NCI-H345 treated with DMSO at 0.1 percent for 48 hours (cell line): ENCODE measurements around the gene MUC6.

Experiments used
- DNase-seq: peaks from one replicate; lab custom pipeline; 2025; ENCODE audit not compliant: unreplicated experiment; lab: John Stamatoyannopoulos, UW

Gene MUC6

GRCh38 chr11:1051356-1052132 is 15.0 kb upstream of the MUC6 start:
- DNase-seq, result no peak

- DNase-seq, result peak; percentile 61
These were observed 14.2 kb upstream of the MUC6 start for GRCh38 chr11:1050581-1051355.

GRCh38 chr11:1049911-1050580 is 13.5 kb upstream of the MUC6 start:
- no peak for DNase-seq

- DNase-seq, result peak; percentile 13
These were observed 12.9 kb upstream of the MUC6 start for GRCh38 chr11:1049431-1049891.

GRCh38 chr11:1049071-1049405 is 12.5 kb upstream of the MUC6 start:
- no peak for DNase-seq

- no peak for DNase-seq
These were observed 12.0 kb upstream of the MUC6 start for GRCh38 chr11:1048375-1049070.

- DNase-seq, result no peak
These were observed 11.2 kb upstream of the MUC6 start for GRCh38 chr11:1047595-1048156.

- no peak for DNase-seq
These were observed 7.6 kb upstream of the MUC6 start for GRCh38 chr11:1044160-1044559.

GRCh38 chr11:1043563-1044096 is 7.1 kb upstream of the MUC6 start:
- DNase-seq, result no peak

GRCh38 chr11:1042626-1043562 is 6.4 kb upstream of the MUC6 start:
- DNase-seq, result no peak

GRCh38 chr11:1041936-1042608 is 5.6 kb upstream of the MUC6 start:
- DNase-seq, result no peak

- DNase-seq, result no peak
These were observed 5.0 kb upstream of the MUC6 start for GRCh38 chr11:1041471-1041870.

GRCh38 chr11:1041149-1041467 is 4.6 kb upstream of the MUC6 start:
- no peak for DNase-seq

GRCh38 chr11:1040428-1041148 is 4.1 kb upstream of the MUC6 start:
- DNase-seq, result no peak

GRCh38 chr11:1039481-1040427 is 3.2 kb upstream of the MUC6 start:
- DNase-seq, result no peak

GRCh38 chr11:1038921-1039320 is 2.4 kb upstream of the MUC6 start:
- DNase-seq, result no peak

GRCh38 chr11:1038361-1038760 is 1.8 kb upstream of the MUC6 start:
- DNase-seq, result no peak
